RWPE2 (cell line): ENCODE measurements around the gene RPS6KL1.

Experiments
- ATAC-seq: fragments of 200-7000 bp; cut with Tn5 transposase; 3 replicates; pipeline ENCODE4 v1.9.1; 2021; ENCODE audit warnings: low read depth
- DNase-seq: peaks from one replicate; pipeline ENCODE4 v3.0.0-alpha.2; 2020; ENCODE audit warnings: low spot score
- H3K27ac ChIP-seq: fragments of 450-650 bp; 2 replicates; pipeline ENCODE4 v1.5.1; 2017; ENCODE audit warnings: mild to moderate bottlenecking; ENCODE audit not compliant: poor library complexity, severe bottlenecking
- H3K27me3 ChIP-seq: fragments of 250-450 bp; sonication (Bioruptor Pico); 2 replicates; pipeline ENCODE4 v1.5.1; 2021; ENCODE audit warnings: mild to moderate bottlenecking, moderate library complexity; ENCODE audit not compliant: insufficient read depth, poor library complexity, severe bottlenecking
- H3K36me3 ChIP-seq: fragments of 250-450 bp; sonication (Bioruptor Pico); 2 replicates; pipeline ENCODE4 v1.5.1; 2020; ENCODE audit warnings: low read depth, mild to moderate bottlenecking, moderate library complexity
- H3K4me1 ChIP-seq: fragments of 250-450 bp; sonication (Bioruptor Pico); 2 replicates; pipeline ENCODE4 v1.5.1; 2021; ENCODE audit warnings: mild to moderate bottlenecking, moderate library complexity; ENCODE audit not compliant: insufficient read depth, poor library complexity, severe bottlenecking
- H3K4me3 ChIP-seq: fragments of 250-450 bp; sonication (Bioruptor Pico); 2 replicates; pipeline ENCODE4 v1.5.1; 2021; ENCODE audit warnings: mild to moderate bottlenecking, moderate library complexity; ENCODE audit not compliant: severe bottlenecking
- H3K9me3 ChIP-seq: fragments of 250-450 bp; sonication (Bioruptor Pico); 2 replicates; pipeline ENCODE4 v1.5.1; 2021; ENCODE audit warnings: mild to moderate bottlenecking, moderate library complexity; ENCODE audit not compliant: severe bottlenecking
- CTCF ChIP-seq: fragments of 450-650 bp; IDR thresholded peaks from one replicate; pipeline ENCODE4 v1.5.1; 2017; ENCODE audit warnings: mild to moderate bottlenecking, moderate library complexity; ENCODE audit not compliant: poor library complexity, severe bottlenecking

RPS6KL1 gene

DNA sequence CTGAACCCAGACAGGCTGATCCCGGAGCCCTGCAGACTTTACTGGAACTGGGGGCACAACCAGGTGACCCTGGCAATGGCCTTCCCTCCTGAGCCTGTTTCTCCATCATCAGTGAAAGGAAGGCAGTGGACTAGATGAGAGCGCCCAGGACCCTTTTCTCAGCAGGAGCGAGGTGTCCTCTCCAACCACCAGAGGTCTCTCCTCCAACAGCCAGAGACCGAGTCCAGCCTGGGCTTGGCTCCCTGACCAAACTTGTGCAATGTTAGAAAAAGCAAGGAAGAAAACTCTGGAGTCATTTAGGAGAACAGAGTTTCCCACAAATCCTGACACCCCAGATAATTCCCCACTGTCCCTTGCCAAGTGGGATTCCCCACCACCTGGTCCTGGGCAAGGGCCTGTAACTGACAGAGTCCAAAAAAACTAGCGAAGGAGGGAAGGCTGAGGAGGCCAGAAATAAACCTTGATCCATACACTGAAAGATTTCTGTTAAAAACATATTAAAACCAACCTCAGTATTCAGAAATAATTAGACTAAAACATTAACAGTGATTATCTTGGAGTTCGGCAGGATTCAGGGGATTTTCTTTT is 9.0 kb downstream of the RPS6KL1 start:
- Histone ChIP-seq H3K27me3 (no peaks in the 10 kb centered on the region), H3K4me3 (no peak overlapping the region), H3K9me3 (no peaks in the 10 kb centered on the region), H3K4me1 (no peaks in the 10 kb centered on the region), H3K27ac (no peak overlapping the region), H3K36me3 (no peaks in the 10 kb centered on the region)
- peak; percentile 97 for TF ChIP-seq CTCF
- ATAC-seq, result peak; percentile 83
- no peak for DNase-seq

- ATAC-seq (no peak), DNase-seq (no peak)
- TF ChIP-seq CTCF, result no peak
- H3K4me3 ChIP-seq, result no peak overlapping the region
- no peaks in the 10 kb centered on the region for H3K36me3 ChIP-seq
- no peaks in the 10 kb centered on the region for H3K9me3 ChIP-seq
- no peak overlapping the region for H3K27ac ChIP-seq
- no peaks in the 10 kb centered on the region for H3K4me1 ChIP-seq
- no peaks in the 10 kb centered on the region for H3K27me3 ChIP-seq
Measured at GRCh38 chr14:74913393-74913910, 9.6 kb downstream of the RPS6KL1 start.

DNA sequence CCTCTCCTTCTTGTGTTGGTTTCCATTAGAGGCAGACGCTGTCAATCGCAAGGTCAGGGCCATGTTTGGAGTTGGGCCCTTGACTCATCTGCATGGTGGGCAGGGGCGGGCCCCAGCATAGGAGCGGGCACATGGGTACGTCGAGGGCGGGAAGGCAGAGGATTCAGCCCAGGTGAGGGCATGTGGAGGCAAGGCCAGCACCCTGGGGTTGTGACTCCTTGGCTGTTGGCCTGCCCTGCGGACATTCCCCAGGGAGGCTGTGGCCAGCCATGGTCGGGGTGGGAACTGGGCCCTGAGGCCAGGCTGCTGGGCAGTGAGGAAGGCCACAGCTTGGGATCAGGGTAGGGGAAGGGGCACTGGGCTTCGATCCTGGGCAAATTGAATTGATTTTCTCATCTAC is 10.3 kb downstream of the RPS6KL1 start:
- H3K4me1 ChIP-seq, result no peaks in the 10 kb centered on the region
- no peaks in the 10 kb centered on the region for H3K27me3 ChIP-seq
- H3K4me3 ChIP-seq, result no peak overlapping the region
- TF ChIP-seq CTCF, result no peak
- H3K27ac ChIP-seq, result no peak overlapping the region
- no peak for DNase-seq
- H3K36me3 ChIP-seq, result no peaks in the 10 kb centered on the region
- ATAC-seq, result no peak
- no peaks in the 10 kb centered on the region for H3K9me3 ChIP-seq

DNA sequence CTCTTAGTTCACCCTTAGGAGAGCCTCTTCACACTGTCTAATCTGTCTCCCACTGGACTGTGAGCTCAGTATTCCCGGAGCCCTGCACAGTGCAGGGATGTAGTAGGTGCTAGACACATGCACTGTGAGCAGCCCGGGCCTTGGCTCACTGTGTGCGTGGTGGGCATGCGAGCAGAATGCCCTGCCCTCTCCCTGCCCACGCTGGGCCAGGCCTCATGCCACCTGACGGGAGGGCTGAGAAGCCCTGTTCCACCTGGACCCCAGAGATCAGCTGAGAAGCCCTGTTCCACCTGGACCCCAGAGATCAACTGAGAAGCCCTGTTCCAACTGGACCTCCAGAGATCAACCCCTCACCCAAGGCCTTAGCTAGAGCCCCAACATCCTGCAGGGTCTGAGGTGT is 10.9 kb downstream of the RPS6KL1 start:
- H3K36me3 ChIP-seq, result no peaks in the 10 kb centered on the region
- DNase-seq, result no peak
- H3K27ac ChIP-seq, result no peak overlapping the region
- no peak overlapping the region for H3K4me3 ChIP-seq
- no peaks in the 10 kb centered on the region for H3K9me3 ChIP-seq
- no peak for ATAC-seq
- no peaks in the 10 kb centered on the region for H3K27me3 ChIP-seq
- no peak for TF ChIP-seq CTCF
- H3K4me1 ChIP-seq, result no peaks in the 10 kb centered on the region

- H3K36me3 ChIP-seq, result no peaks in the 10 kb centered on the region
- DNase-seq (no peak), ATAC-seq (no peak)
- TF ChIP-seq CTCF, result no peak
- H3K4me1 ChIP-seq, result no peaks in the 10 kb centered on the region
- no peak overlapping the region for H3K4me3 ChIP-seq
- no peaks in the 10 kb centered on the region for H3K9me3 ChIP-seq
- no peaks in the 10 kb centered on the region for H3K27me3 ChIP-seq
- H3K27ac ChIP-seq, result no peak overlapping the region
Measured at GRCh38 chr14:74911704-74912103, 11.4 kb downstream of the RPS6KL1 start.
